ENCODE measurements around the gene PIGN. TPM values are rescaled to one million over a fixed set of nuclear protein-coding genes. Genes with fewer than 3 reads are reported as not detected.

Gene PIGN
- total and polyA plus RNA-seq, 2 of the 8 experiments (the other 6 are each of a cell fraction or from before 2014, with no cell fraction given), result 20.9 to 26.3 TPM

DNA sequence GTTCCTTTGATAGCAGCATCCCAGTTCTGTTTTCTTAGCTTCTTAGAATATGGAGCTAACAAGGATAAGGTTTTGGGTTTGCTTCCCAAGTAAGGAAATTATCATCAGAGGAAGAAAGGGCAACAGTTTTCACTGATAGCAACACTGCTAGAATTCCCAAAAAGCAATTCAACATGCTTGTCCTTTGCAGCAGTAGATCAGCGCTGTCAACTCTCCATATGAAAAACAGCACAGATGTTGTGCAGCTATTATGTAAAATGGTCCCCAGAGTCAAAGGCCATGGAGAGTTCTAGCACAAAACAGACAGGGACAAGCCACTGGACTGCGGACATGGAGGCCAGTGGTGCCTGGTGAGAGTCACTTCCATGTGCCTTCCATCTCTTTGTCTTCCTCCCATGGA is 158.1 kb downstream of the PIGN start (continued):
- TF ChIP-seq, protein P1, sequence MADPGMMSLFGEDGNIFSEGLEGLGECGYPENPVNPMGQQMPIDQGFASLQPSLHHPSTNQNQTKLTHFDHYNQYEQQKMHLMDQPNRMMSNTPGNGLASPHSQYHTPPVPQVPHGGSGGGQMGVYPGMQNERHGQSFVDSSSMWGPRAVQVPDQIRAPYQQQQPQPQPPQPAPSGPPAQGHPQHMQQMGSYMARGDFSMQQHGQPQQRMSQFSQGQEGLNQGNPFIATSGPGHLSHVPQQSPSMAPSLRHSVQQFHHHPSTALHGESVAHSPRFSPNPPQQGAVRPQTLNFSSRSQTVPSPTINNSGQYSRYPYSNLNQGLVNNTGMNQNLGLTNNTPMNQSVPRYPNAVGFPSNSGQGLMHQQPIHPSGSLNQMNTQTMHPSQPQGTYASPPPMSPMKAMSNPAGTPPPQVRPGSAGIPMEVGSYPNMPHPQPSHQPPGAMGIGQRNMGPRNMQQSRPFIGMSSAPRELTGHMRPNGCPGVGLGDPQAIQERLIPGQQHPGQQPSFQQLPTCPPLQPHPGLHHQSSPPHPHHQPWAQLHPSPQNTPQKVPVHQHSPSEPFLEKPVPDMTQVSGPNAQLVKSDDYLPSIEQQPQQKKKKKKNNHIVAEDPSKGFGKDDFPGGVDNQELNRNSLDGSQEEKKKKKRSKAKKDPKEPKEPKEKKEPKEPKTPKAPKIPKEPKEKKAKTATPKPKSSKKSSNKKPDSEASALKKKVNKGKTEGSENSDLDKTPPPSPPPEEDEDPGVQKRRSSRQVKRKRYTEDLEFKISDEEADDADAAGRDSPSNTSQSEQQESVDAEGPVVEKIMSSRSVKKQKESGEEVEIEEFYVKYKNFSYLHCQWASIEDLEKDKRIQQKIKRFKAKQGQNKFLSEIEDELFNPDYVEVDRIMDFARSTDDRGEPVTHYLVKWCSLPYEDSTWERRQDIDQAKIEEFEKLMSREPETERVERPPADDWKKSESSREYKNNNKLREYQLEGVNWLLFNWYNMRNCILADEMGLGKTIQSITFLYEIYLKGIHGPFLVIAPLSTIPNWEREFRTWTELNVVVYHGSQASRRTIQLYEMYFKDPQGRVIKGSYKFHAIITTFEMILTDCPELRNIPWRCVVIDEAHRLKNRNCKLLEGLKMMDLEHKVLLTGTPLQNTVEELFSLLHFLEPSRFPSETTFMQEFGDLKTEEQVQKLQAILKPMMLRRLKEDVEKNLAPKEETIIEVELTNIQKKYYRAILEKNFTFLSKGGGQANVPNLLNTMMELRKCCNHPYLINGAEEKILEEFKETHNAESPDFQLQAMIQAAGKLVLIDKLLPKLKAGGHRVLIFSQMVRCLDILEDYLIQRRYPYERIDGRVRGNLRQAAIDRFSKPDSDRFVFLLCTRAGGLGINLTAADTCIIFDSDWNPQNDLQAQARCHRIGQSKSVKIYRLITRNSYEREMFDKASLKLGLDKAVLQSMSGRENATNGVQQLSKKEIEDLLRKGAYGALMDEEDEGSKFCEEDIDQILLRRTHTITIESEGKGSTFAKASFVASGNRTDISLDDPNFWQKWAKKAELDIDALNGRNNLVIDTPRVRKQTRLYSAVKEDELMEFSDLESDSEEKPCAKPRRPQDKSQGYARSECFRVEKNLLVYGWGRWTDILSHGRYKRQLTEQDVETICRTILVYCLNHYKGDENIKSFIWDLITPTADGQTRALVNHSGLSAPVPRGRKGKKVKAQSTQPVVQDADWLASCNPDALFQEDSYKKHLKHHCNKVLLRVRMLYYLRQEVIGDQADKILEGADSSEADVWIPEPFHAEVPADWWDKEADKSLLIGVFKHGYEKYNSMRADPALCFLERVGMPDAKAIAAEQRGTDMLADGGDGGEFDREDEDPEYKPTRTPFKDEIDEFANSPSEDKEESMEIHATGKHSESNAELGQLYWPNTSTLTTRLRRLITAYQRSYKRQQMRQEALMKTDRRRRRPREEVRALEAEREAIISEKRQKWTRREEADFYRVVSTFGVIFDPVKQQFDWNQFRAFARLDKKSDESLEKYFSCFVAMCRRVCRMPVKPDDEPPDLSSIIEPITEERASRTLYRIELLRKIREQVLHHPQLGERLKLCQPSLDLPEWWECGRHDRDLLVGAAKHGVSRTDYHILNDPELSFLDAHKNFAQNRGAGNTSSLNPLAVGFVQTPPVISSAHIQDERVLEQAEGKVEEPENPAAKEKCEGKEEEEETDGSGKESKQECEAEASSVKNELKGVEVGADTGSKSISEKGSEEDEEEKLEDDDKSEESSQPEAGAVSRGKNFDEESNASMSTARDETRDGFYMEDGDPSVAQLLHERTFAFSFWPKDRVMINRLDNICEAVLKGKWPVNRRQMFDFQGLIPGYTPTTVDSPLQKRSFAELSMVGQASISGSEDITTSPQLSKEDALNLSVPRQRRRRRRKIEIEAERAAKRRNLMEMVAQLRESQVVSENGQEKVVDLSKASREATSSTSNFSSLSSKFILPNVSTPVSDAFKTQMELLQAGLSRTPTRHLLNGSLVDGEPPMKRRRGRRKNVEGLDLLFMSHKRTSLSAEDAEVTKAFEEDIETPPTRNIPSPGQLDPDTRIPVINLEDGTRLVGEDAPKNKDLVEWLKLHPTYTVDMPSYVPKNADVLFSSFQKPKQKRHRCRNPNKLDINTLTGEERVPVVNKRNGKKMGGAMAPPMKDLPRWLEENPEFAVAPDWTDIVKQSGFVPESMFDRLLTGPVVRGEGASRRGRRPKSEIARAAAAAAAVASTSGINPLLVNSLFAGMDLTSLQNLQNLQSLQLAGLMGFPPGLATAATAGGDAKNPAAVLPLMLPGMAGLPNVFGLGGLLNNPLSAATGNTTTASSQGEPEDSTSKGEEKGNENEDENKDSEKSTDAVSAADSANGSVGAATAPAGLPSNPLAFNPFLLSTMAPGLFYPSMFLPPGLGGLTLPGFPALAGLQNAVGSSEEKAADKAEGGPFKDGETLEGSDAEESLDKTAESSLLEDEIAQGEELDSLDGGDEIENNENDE (IDR thresholded peaks at IDR 0.05; ENCODE audit: insufficient replicate concordance, low read length), result no peak
- TF ChIP-seq CBX8 (IDR thresholded peaks at IDR 0.05; ENCODE audit: borderline replicate concordance, low read depth, low read length) (no peak), SAP30 (IDR thresholded peaks at IDR 0.05; ENCODE audit: insufficient read depth, insufficient replicate concordance, low read length) (no peak)

Measured in H1 (cell line).